HCT116 (cell line): Measurements from ENCODE around the gene ITPR1. TPM values are rescaled to one million over a fixed set of nuclear protein-coding genes. Genes with fewer than 3 reads are reported as not detected.

Experiments
- ATAC-seq: fragments of 200-7000 bp; cut with Tn5 transposase; 2 replicates; pipeline ENCODE4 v1.9.1; 2020; ENCODE audit warnings: mild to moderate bottlenecking, moderate library complexity
- BruUV-seq: library from RNA; stranded (reverse); fragments of 400-500 nt; replicated peaks from 2 replicates; lab custom pipeline; 2021; lab: Mats Ljungman, UMichigan
- CTCF ChIA-PET: fragments of 300-600 bp; sonication (Branson Sonifier 250); formaldehyde crosslinking; loops from one replicate; lab custom pipeline; 2021; ENCODE audit warnings: antibody characterized with exemption; lab: Charles Lee
- POLR2A ChIA-PET: fragments of 300-600, 350-600 bp; sonication (Branson Sonifier 250); formaldehyde crosslinking; loops from one replicate; lab custom pipeline; 2021; ENCODE audit warnings: antibody characterized with exemption; lab: Charles Lee
- RAD21 ChIA-PET, 2 experiments: fragments of 300-600 bp; sonication (Branson Sonifier 250); formaldehyde crosslinking; loops; one replicate each; lab custom pipeline; 2023; ENCODE audit warnings: low total read pairs in 2 of 2; ENCODE audit not compliant: uncharacterized antibody in 2 of 2, unreplicated experiment in 2 of 2, low non-redundant PET in 1 of 2; lab: Charles Lee
- DNase-seq: peaks from one replicate; pipeline ENCODE4 v3.0.0-alpha.2; 2010; ENCODE audit warnings: low read depth, low spot score
- H2AFZ ChIP-seq: fragments of 200-600 bp; shearing (Covaris generic), sonication (generic); 2 replicates; pipeline ENCODE4 v1.6.1; 2017; ENCODE audit warnings: low read depth, mixed run types, mixed read lengths, antibody characterized with exemption, low read length; ENCODE audit not compliant: poor library complexity, severe bottlenecking
- H3K27ac ChIP-seq: 2 replicates; pipeline ENCODE4 v1.5.1; 2012; ENCODE audit warnings: low read depth, low read length
- H3K27me3 ChIP-seq: fragments of 200-600 bp; sonication (generic); 2 replicates; pipeline ENCODE4 v1.6.1; 2016; ENCODE audit warnings: mixed run types, low read length, mixed read lengths; ENCODE audit not compliant: insufficient read depth
- H3K36me3 ChIP-seq, 2 experiments: fragments of 200-500 bp in 1 of 2; fragments of 200-600 bp in 1 of 2; sonication (Bioruptor generic) in 1 of 2; sonication (generic) in 1 of 2; 2 replicates each; pipeline versions ENCODE4 v1.5.1 to v1.6.1; 2014 to 2016; ENCODE audit warnings: low read length in 2 of 2, inconsistent platforms in 1 of 2, mixed read lengths in 1 of 2, mixed run types in 1 of 2; ENCODE audit not compliant: insufficient read depth in 2 of 2, control insufficient read depth in 1 of 2
- H3K4me1 ChIP-seq, 2 experiments: fragments of 200-600 bp in 1 of 2; sonication (generic) in 1 of 2; 2 replicates each; pipeline versions ENCODE4 v1.5.1 to v1.6.1; 2012 to 2017; ENCODE audit warnings: low read length in 2 of 2, inconsistent platforms in 1 of 2, mild to moderate bottlenecking in 1 of 2, mixed read lengths in 1 of 2, mixed run types in 1 of 2, moderate library complexity in 1 of 2; ENCODE audit not compliant: insufficient read depth in 2 of 2, control insufficient read depth in 1 of 2
- H3K4me2 ChIP-seq: fragments of 200-600 bp; sonication (generic); 2 replicates; pipeline ENCODE4 v1.6.1; 2017; ENCODE audit warnings: mixed run types, low read length, mixed read lengths
- H3K4me3 ChIP-seq, 2 experiments: fragments of 200-600 bp in 1 of 2; sonication (generic) in 1 of 2; replicated peaks in 1 of 2; 2 replicates each; pipeline ENCODE4 v1.5.1; 2011 to 2016; ENCODE audit warnings: low read length in 2 of 2, control low read depth in 1 of 2, low read depth in 1 of 2, mild to moderate bottlenecking in 1 of 2, mixed read lengths in 1 of 2, mixed run types in 1 of 2
- H3K79me2 ChIP-seq: fragments of 200-600 bp; sonication (generic); 2 replicates; pipeline ENCODE4 v1.6.1; 2017; ENCODE audit warnings: mild to moderate bottlenecking, mixed run types, low read length, moderate library complexity, mixed read lengths; ENCODE audit not compliant: insufficient read depth
- H3K9ac ChIP-seq: fragments of 200-600 bp; sonication (generic); 2 replicates; pipeline ENCODE4 v1.6.1; 2016; ENCODE audit warnings: low read length, mixed read lengths
- H3K9me2 ChIP-seq: fragments of 200-600 bp; sonication (generic), shearing (Covaris generic); 2 replicates; pipeline ENCODE4 v1.6.1; 2017; ENCODE audit warnings: mixed run types, mild to moderate bottlenecking, moderate library complexity; ENCODE audit not compliant: insufficient read depth
- H3K9me3 ChIP-seq, 2 experiments: fragments of 200-500 bp in 1 of 2; fragments of 200-600 bp in 1 of 2; sonication (Bioruptor generic) in 1 of 2; sonication (generic) in 1 of 2; 2 replicates each; pipeline ENCODE4 v1.6.1; 2014 to 2017; ENCODE audit warnings: low read length in 2 of 2, mixed read lengths in 2 of 2, inconsistent platforms in 1 of 2, low read depth in 1 of 2, mild to moderate bottlenecking in 1 of 2, mixed run types in 1 of 2, moderate library complexity in 1 of 2; ENCODE audit not compliant: control insufficient read depth in 1 of 2, insufficient read depth in 1 of 2
- H4K20me1 ChIP-seq: fragments of 200-600 bp; sonication (generic), shearing (Covaris generic); 2 replicates; pipeline ENCODE4 v1.6.1; 2017; ENCODE audit warnings: mixed run types, mild to moderate bottlenecking, moderate library complexity; ENCODE audit not compliant: insufficient read depth
- CEBPB ChIP-seq: IDR thresholded peaks from 2 replicates; pipeline ENCODE4 v1.6.1; 2012; ENCODE audit warnings: low read depth
- CTCF ChIP-seq, 3 experiments: fragments of 200-600 bp in 1 of 3; sonication (generic) in 1 of 3; IDR thresholded peaks in 2 of 3; conservative IDR thresholded peaks in 1 of 3; 2 replicates each; pipeline ENCODE4 v1.5.1; 2012 to 2017; ENCODE audit warnings: low read depth in 2 of 3, low read length in 2 of 3, antibody characterized with exemption in 1 of 3, borderline replicate concordance in 1 of 3, control low read depth in 1 of 3, mild to moderate bottlenecking in 1 of 3, mixed read lengths in 1 of 3, mixed run types in 1 of 3, moderate library complexity in 1 of 3; ENCODE audit not compliant: insufficient read depth in 1 of 3
- EGR1 ChIP-seq: IDR thresholded peaks from 2 replicates; pipeline ENCODE4 v1.6.1; 2012; ENCODE audit warnings: low read depth
- EZH2 ChIP-seq: fragments of 200-600 bp; sonication (generic); IDR thresholded peaks from 2 replicates; pipeline ENCODE4 v1.6.1; 2017; ENCODE audit warnings: antibody characterized with exemption, mixed run types
- EZH2phosphoT487 ChIP-seq: fragments of 200-600 bp; IDR thresholded peaks from 2 replicates; pipeline ENCODE4 v1.6.1; 2018; ENCODE audit warnings: antibody characterized with exemption, borderline replicate concordance
- FOSL1 ChIP-seq: IDR thresholded peaks from 2 replicates; pipeline ENCODE4 v1.6.1; 2012; ENCODE audit warnings: low read depth
- JUND ChIP-seq: IDR thresholded peaks from 2 replicates; pipeline ENCODE4 v1.6.1; 2012
- MAX ChIP-seq: IDR thresholded peaks from 2 replicates; pipeline ENCODE4 v1.6.1; 2012
- POLR2A ChIP-seq: IDR thresholded peaks from 2 replicates; pipeline ENCODE4 v1.7.0; 2011; ENCODE audit warnings: borderline replicate concordance; ENCODE audit not compliant: insufficient read depth, insufficient read length; ENCODE audit errors: extremely low read depth
- POLR2AphosphoS5 ChIP-seq: IDR thresholded peaks from 2 replicates; pipeline ENCODE4 v1.6.1; 2011; ENCODE audit warnings: mild to moderate bottlenecking, low read depth, low read length, moderate library complexity
- RAD21 ChIP-seq: IDR thresholded peaks from 2 replicates; pipeline ENCODE4 v1.6.1; 2012; ENCODE audit warnings: low read depth, mild to moderate bottlenecking
- REST ChIP-seq: IDR thresholded peaks from 2 replicates; pipeline ENCODE4 v1.6.1; 2012; ENCODE audit warnings: low read depth
- SIN3A ChIP-seq: IDR thresholded peaks from 2 replicates; pipeline ENCODE4 v1.6.1; 2012; ENCODE audit warnings: low read depth
- SP1 ChIP-seq: IDR thresholded peaks from 2 replicates; pipeline ENCODE4 v1.6.1; 2012; ENCODE audit warnings: low read depth
- SRF ChIP-seq: IDR thresholded peaks from 2 replicates; pipeline ENCODE4 v1.6.1; 2012; ENCODE audit warnings: low read depth
- TCF7L2 ChIP-seq: IDR thresholded peaks from 2 replicates; pipeline ENCODE4 v1.7.0; 2011; ENCODE audit warnings: borderline replicate concordance, inconsistent platforms; ENCODE audit not compliant: insufficient read depth, insufficient read length; ENCODE audit errors: extremely low read depth
- YY1 ChIP-seq: IDR thresholded peaks from 2 replicates; pipeline ENCODE4 v1.6.1; 2011; ENCODE audit warnings: low read length, low read depth, moderate library complexity, mild to moderate bottlenecking; ENCODE audit not compliant: insufficient replicate concordance; ENCODE audit errors: extremely low read depth
- ZBTB33 ChIP-seq: IDR thresholded peaks from 2 replicates; pipeline ENCODE4 v1.6.1; 2011; ENCODE audit warnings: mild to moderate bottlenecking, low read length, moderate library complexity; ENCODE audit not compliant: insufficient replicate concordance; ENCODE audit errors: extremely low read depth
- intact Hi-C: fragments of 100-400 bp; cut with micrococcal nuclease; formaldehyde crosslinking; loops from 2 replicates; pipeline ENCODE4 v1.10.0; 2022
- total RNA-seq: library from RNA; stranded (reverse); gene quantifications from one replicate; pipeline ENCODE4 v1.2.1, GENCODE V29; 2021; ENCODE audit not compliant: unreplicated experiment

Gene ITPR1
- total RNA-seq, 1 experiment from 2014 or later = 9.2 TPM

GRCh38 chr3:4614070-4614469 is 120.9 kb downstream of the ITPR1 start:
- Histone ChIP-seq H3K79me2 (no peaks in the 10 kb centered on the region), H3K36me3 (no peaks in the 10 kb centered on the region), H3K9me3 (no peaks in the 10 kb centered on the region), H3K27me3 (0 out of 2 replicates have a peak, but pooled peaks cover 4% of the 10 kb centered on the region), H3K4me3 (no peak overlapping the region), H4K20me1 (no peaks in the 10 kb centered on the region), H3K9ac (no peak overlapping the region), H2AFZ (no peak overlapping the region), H3K4me1 (no peaks in the 10 kb centered on the region), H3K9me2 (no peaks in the 10 kb centered on the region), H3K27ac (no peak overlapping the region), H3K4me2 (no peak overlapping the region)
- intact Hi-C loops = no loop called here
- DNase-seq (no peak), ATAC-seq (no peak)
- POLR2A ChIA-PET = no interaction called here
- no TSS peak for BruUV-seq
- RAD21 ChIA-PET = no interaction called here
- no peak for TF ChIP-seq SRF
- TF ChIP-seq RAD21 = no peak
- TF ChIP-seq JUND = no peak
- TF ChIP-seq YY1 = no peak
- no peak for TF ChIP-seq SP1
- no peak for TF ChIP-seq EZH2phosphoT487
- no peak for TF ChIP-seq EZH2
- no peak for TF ChIP-seq REST
- TF ChIP-seq TCF7L2 = no peak
- no peak for TF ChIP-seq MAX
- TF ChIP-seq CEBPB = no peak
- no peak for TF ChIP-seq CTCF (IDR thresholded peaks at IDR 0.05 in 2 of 3, conservative IDR thresholded peaks at IDR 0.05 in 1 of 3; ENCODE audit: borderline replicate concordance in 1 of 3, insufficient read depth in 1 of 3, low read depth in 2 of 3, low read length in 2 of 3)
- TF ChIP-seq POLR2A = no peak
- no peak for TF ChIP-seq EGR1
- no peak for TF ChIP-seq SIN3A
- TF ChIP-seq ZBTB33 = no peak
- no peak for TF ChIP-seq FOSL1
- no peak for TF ChIP-seq POLR2AphosphoS5
- CTCF ChIA-PET = no interaction called here
